ENCODE data around the gene PPAN.

PPAN gene

GRCh38 chr19:10112037-10112761 lies 6.0 kb downstream of the PPAN start:
- peak overlapping the region; percentile 97 for H3K4me2 ChIP-seq
- peak overlapping the region; percentile 80 for H3K9ac ChIP-seq
- H3K4me1 ChIP-seq = peaks cover 93% of the 10 kb centered on the region
- peaks cover 52% of the 10 kb centered on the region for H4K20me1 ChIP-seq
- H3K4me3 ChIP-seq = peak overlapping the region; percentile 62
- no peak for TF ChIP-seq Cebpa-rat (IDR thresholded peaks at IDR 0.05)
- peaks cover 84% of the 10 kb centered on the region for H3K36me3 ChIP-seq
- no peaks in the 10 kb centered on the region for H3K9me3 ChIP-seq
- H3K27ac ChIP-seq = peak overlapping the region; percentile 92
- no peaks in the 10 kb centered on the region for H3K27me3 ChIP-seq

GRCh38 chr19:10112895-10113591 lies 6.9 kb downstream of the PPAN start:
- peak overlapping the region; percentile 92 for H3K27ac ChIP-seq
- peaks cover 60% of the 10 kb centered on the region for H4K20me1 ChIP-seq
- no peaks in the 10 kb centered on the region for H3K9me3 ChIP-seq
- H3K36me3 ChIP-seq = peaks cover 84% of the 10 kb centered on the region
- no peak for TF ChIP-seq Cebpa-rat (IDR thresholded peaks at IDR 0.05)
- peak overlapping the region; percentile 97 for H3K4me2 ChIP-seq
- peaks cover 93% of the 10 kb centered on the region for H3K4me1 ChIP-seq
- H3K4me3 ChIP-seq = peak overlapping the region; percentile 62
- no peaks in the 10 kb centered on the region for H3K27me3 ChIP-seq
- peak overlapping the region; percentile 80 for H3K9ac ChIP-seq

GRCh38 chr19:10113592-10113963 lies 7.4 kb downstream of the PPAN start:
- Histone ChIP-seq H3K4me2 (peak overlapping the region; percentile 97), H3K36me3 (peaks cover 84% of the 10 kb centered on the region), H3K4me1 (peaks cover 93% of the 10 kb centered on the region), H3K4me3 (peak overlapping the region; percentile 62; the same call in 1 of the 2 replicates), H3K9ac (peak overlapping the region; percentile 80), H4K20me1 (peaks cover 66% of the 10 kb centered on the region), H3K9me3 (no peaks in the 10 kb centered on the region), H3K27ac (peak overlapping the region; percentile 92), H3K27me3 (no peaks in the 10 kb centered on the region)
- TF ChIP-seq Cebpa-rat (IDR thresholded peaks at IDR 0.05) = no peak

GRCh38 chr19:10113964-10114650 lies 7.9 kb downstream of the PPAN start:
- H3K27ac ChIP-seq = 0 out of 2 replicates have a peak overlapping the region, but pooled peaks have one; percentile 92
- no peak overlapping the region for H3K4me3 ChIP-seq
- no peak overlapping the region for H3K9ac ChIP-seq
- peaks cover 93% of the 10 kb centered on the region for H3K4me1 ChIP-seq
- H3K4me2 ChIP-seq = peak overlapping the region; percentile 97
- H4K20me1 ChIP-seq = peaks cover 71% of the 10 kb centered on the region
- no peaks in the 10 kb centered on the region for H3K9me3 ChIP-seq
- no peak for TF ChIP-seq Cebpa-rat (IDR thresholded peaks at IDR 0.05)
- no peaks in the 10 kb centered on the region for H3K27me3 ChIP-seq
- peaks cover 82% of the 10 kb centered on the region for H3K36me3 ChIP-seq

- Histone ChIP-seq H3K9me3 (no peaks in the 10 kb centered on the region), H3K36me3 (peaks cover 75% of the 10 kb centered on the region), H3K4me2 (peak overlapping the region; percentile 99; the same call in 1 of the 2 replicates), H3K9ac (no peak overlapping the region), H3K4me1 (peaks cover 86% of the 10 kb centered on the region), H3K27me3 (no peaks in the 10 kb centered on the region), H4K20me1 (peaks cover 74% of the 10 kb centered on the region), H3K4me3 (no peak overlapping the region), H3K27ac (0 out of 2 replicates have a peak overlapping the region, but pooled peaks have one; percentile 9)
- TF ChIP-seq Cebpa-rat (IDR thresholded peaks at IDR 0.05) = no peak
Observed at GRCh38 chr19:10114651-10115391, 8.7 kb downstream of the PPAN start.

GRCh38 chr19:10115392-10116084 lies 9.4 kb downstream of the PPAN start:
- Histone ChIP-seq H3K4me2 (peak overlapping the region; percentile 99; the same call in 1 of the 2 replicates), H3K4me1 (peaks cover 86% of the 10 kb centered on the region), H3K27ac (no peak overlapping the region), H3K9me3 (no peaks in the 10 kb centered on the region), H3K36me3 (peaks cover 68% of the 10 kb centered on the region), H3K9ac (0 out of 2 replicates have a peak overlapping the region, but pooled peaks have one; percentile 0), H4K20me1 (peaks cover 74% of the 10 kb centered on the region), H3K4me3 (no peak overlapping the region), H3K27me3 (no peaks in the 10 kb centered on the region)
- TF ChIP-seq Cebpa-rat (IDR thresholded peaks at IDR 0.05) = no peak

- peak overlapping the region; percentile 11; the same call in 1 of the 2 replicates for H3K4me3 ChIP-seq
- TF ChIP-seq Cebpa-rat (IDR thresholded peaks at IDR 0.05) = no peak
- H3K9ac ChIP-seq = 0 out of 2 replicates have a peak overlapping the region, but pooled peaks have one; percentile 0
- peaks cover 74% of the 10 kb centered on the region for H4K20me1 ChIP-seq
- H3K27me3 ChIP-seq = no peaks in the 10 kb centered on the region
- no peak overlapping the region for H3K27ac ChIP-seq
- no peaks in the 10 kb centered on the region for H3K9me3 ChIP-seq
- H3K4me1 ChIP-seq = peaks cover 86% of the 10 kb centered on the region
- H3K4me2 ChIP-seq = peak overlapping the region; percentile 99
- peaks cover 61% of the 10 kb centered on the region for H3K36me3 ChIP-seq
Observed at GRCh38 chr19:10116085-10116865, 10.1 kb downstream of the PPAN start.
